Suprapubic skin (tissue), 4 donors: ENCODE results near the gene COPZ1.

ENCODE experiments used
- CTCF ChIP-seq, 2 donors: fragments of 200-600 bp in 1 of 2; fragments of 450-650 bp in 1 of 2; sonication (generic) in 1 of 2; IDR thresholded peaks; one replicate each; pipeline ENCODE4 v1.5.1; 2016 to 2019; ENCODE audit warnings: antibody characterized with exemption in 2 of 2, mild to moderate bottlenecking in 1 of 2, moderate library complexity in 1 of 2
- EP300 ChIP-seq: sonication (generic); formaldehyde crosslinking; IDR thresholded peaks from one replicate; pipeline ENCODE4 v1.6.1; 2017; ENCODE audit warnings: antibody characterized with exemption
- POLR2A ChIP-seq, 2 donors: fragments of 450-650 bp; IDR thresholded peaks; one replicate each; pipeline ENCODE4 v1.6.1; 2017; ENCODE audit warnings: antibody characterized with exemption in 2 of 2, mild to moderate bottlenecking in 2 of 2, moderate library complexity in 2 of 2
- POLR2AphosphoS5 ChIP-seq, 3 donors: sonication (generic); formaldehyde crosslinking; IDR thresholded peaks; one replicate each; pipeline ENCODE4 v1.6.1; 2017; ENCODE audit warnings: antibody characterized with exemption in 3 of 3

DNA sequence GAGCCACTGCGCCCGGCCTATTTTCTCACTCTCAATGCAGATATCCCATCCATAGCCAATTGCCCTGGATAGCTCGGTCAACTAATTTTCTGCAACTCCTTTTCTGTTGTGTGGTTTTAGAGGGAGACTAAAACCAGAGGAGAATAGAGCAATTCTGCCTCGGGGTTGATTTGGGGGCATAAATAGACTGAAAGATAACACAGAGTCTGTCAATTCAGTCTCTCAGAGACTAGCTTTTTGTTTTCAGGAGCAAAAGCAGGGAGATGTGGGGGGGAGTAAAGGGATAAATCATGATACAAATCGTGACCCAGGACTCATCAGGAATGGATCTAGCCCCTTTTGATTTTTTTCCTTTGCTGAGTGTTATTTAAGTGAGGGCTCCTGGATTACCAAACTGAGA lies 6.5 kb downstream of the COPZ1 start:
- TF ChIP-seq EP300 (no peak), CTCF (IDR thresholded peaks at IDR 0.05) (no peak), POLR2A (IDR thresholded peaks at IDR 0.05) (no peak), POLR2AphosphoS5 (IDR thresholded peaks at IDR 0.05) (no peak)
